GM23338 (cell line): ENCODE results near the gene SCYGR2. TPM values are rescaled to one million over a fixed set of nuclear protein-coding genes. Genes with fewer than 3 reads are reported as not detected.

ENCODE experiments used
- ATAC-seq: fragments of 200-7000 bp; cut with Tn5 transposase; 3 replicates; pipeline ENCODE4 v1.9.1; 2020
- DNase-seq: peaks from one replicate; pipeline ENCODE4 v3.0.0-alpha.2; 2015; ENCODE audit warnings: low spot score
- H2AFZ ChIP-seq: fragments of 200-600 bp; sonication (generic); 2 replicates; pipeline ENCODE4 v1.8.0; 2016; ENCODE audit warnings: antibody characterized with exemption, mild to moderate bottlenecking, moderate library complexity
- H3F3A ChIP-seq: fragments of 200-600 bp; sonication (generic); replicated peaks from 2 replicates; pipeline ENCODE4 v1.8.0; 2017; ENCODE audit warnings: antibody characterized with exemption, mixed run types, low read depth
- H3K27ac ChIP-seq: fragments of 200-600 bp; sonication (generic); 2 replicates; pipeline ENCODE4 v1.6.1; 2016; ENCODE audit warnings: low read depth
- H3K27me3 ChIP-seq: fragments of 200-600 bp; sonication (generic); 2 replicates; pipeline ENCODE4 v1.8.0; 2016; ENCODE audit warnings: mild to moderate bottlenecking, mixed run types, moderate library complexity; ENCODE audit not compliant: insufficient read depth
- H3K36me3 ChIP-seq: fragments of 200-600 bp; sonication (generic); 2 replicates; pipeline ENCODE4 v1.8.0; 2016; ENCODE audit warnings: mild to moderate bottlenecking; ENCODE audit not compliant: insufficient read depth
- H3K4me1 ChIP-seq: fragments of 200-600 bp; sonication (generic); 2 replicates; pipeline ENCODE4 v1.8.0; 2016; ENCODE audit warnings: mild to moderate bottlenecking, moderate library complexity; ENCODE audit not compliant: insufficient read depth
- H3K4me2 ChIP-seq: fragments of 200-600 bp; sonication (generic); 2 replicates; pipeline ENCODE4 v1.7.1; 2017; ENCODE audit warnings: mixed run types
- H3K4me3 ChIP-seq: fragments of 200-600 bp; sonication (generic); 2 replicates; pipeline ENCODE4 v1.6.1; 2016; ENCODE audit warnings: mixed run types
- H3K79me2 ChIP-seq: fragments of 200-600 bp; sonication (generic); replicated peaks from 2 replicates; pipeline ENCODE4 v1.8.0; 2017; ENCODE audit warnings: mild to moderate bottlenecking; ENCODE audit not compliant: insufficient read depth
- H3K9me2 ChIP-seq: fragments of 200-600 bp; sonication (generic); 2 replicates; pipeline ENCODE4 v1.8.0; 2017; ENCODE audit not compliant: insufficient read depth
- H4K20me1 ChIP-seq: fragments of 200-600 bp; sonication (generic); replicated peaks from 2 replicates; pipeline ENCODE4 v1.8.0; 2017; ENCODE audit warnings: mild to moderate bottlenecking; ENCODE audit not compliant: insufficient read depth
- H3K27ac Mint-ChIP-seq: 2 replicates; pipeline ENCODE4 v1.8.0; 2020; ENCODE audit warnings: inconsistent platforms, mild to moderate bottlenecking, moderate library complexity, mixed read lengths
- H3K27me3 Mint-ChIP-seq: 3 replicates; pipeline ENCODE4 v1.8.0; 2022; ENCODE audit warnings: low read depth, mild to moderate bottlenecking, moderate library complexity, mixed read lengths, inconsistent platforms; ENCODE audit not compliant: insufficient read depth, poor library complexity
- H3K36me3 Mint-ChIP-seq: 3 replicates; pipeline ENCODE4 v1.8.0; 2021; ENCODE audit warnings: low read depth, mild to moderate bottlenecking, inconsistent platforms, moderate library complexity, mixed read lengths
- H3K4me1 Mint-ChIP-seq: 3 replicates; pipeline ENCODE4 v1.8.0; 2020; ENCODE audit warnings: mild to moderate bottlenecking, inconsistent platforms, mixed read lengths
- H3K4me3 Mint-ChIP-seq: 3 replicates; pipeline ENCODE4 v1.8.0; 2021; ENCODE audit warnings: moderate library complexity, mild to moderate bottlenecking, inconsistent platforms, mixed read lengths
- H3K9me3 Mint-ChIP-seq: 3 replicates; pipeline ENCODE4 v1.8.0; 2020; ENCODE audit warnings: moderate library complexity, mild to moderate bottlenecking, inconsistent platforms, mixed read lengths
- CREB1 ChIP-seq: fragments of 250-450 bp; sonication (Bioruptor Pico); IDR thresholded peaks from 2 replicates; pipeline ENCODE4 v1.5.0; 2020; ENCODE audit warnings: low read depth, mild to moderate bottlenecking, moderate library complexity
- ETS1 ChIP-seq: IDR thresholded peaks from 2 replicates; pipeline ENCODE4 v1.6.1; 2016; ENCODE audit warnings: antibody characterized with exemption
- EZH2 ChIP-seq: fragments of 200-600 bp; sonication (generic); IDR thresholded peaks from one replicate; pipeline ENCODE4 v1.8.0; 2017; ENCODE audit warnings: antibody characterized with exemption, mild to moderate bottlenecking, low read depth; ENCODE audit not compliant: unreplicated experiment
- POLR2AphosphoS5 ChIP-seq: IDR thresholded peaks from 2 replicates; pipeline ENCODE4 v1.6.1; 2016; ENCODE audit warnings: antibody characterized with exemption, low read depth
- STAT1 ChIP-seq: IDR thresholded peaks from one replicate; pipeline ENCODE4 v1.6.1; 2016; ENCODE audit warnings: antibody characterized with exemption; ENCODE audit not compliant: unreplicated experiment
- ZNF462 ChIP-seq: fragments of 250-450 bp; sonication (Bioruptor Pico); IDR thresholded peaks from 2 replicates; pipeline ENCODE4 v1.5.0; 2020; ENCODE audit warnings: mild to moderate bottlenecking, moderate library complexity
- polyA plus RNA-seq: library from polyadenylated mRNA; unstranded; fragments of >200 nt; fragmentation: Nextera tagmentation; extraction: Ambion mirVana; gene quantifications from 2 replicates; pipeline ENCODE4 v1.2.1, GENCODE V29; 2016
- total RNA-seq: library from RNA; depleted of rRNA; stranded (reverse); fragments of >200 nt; shearing (Covaris generic); gene quantifications from 2 replicates; pipeline ENCODE4 v1.2.3, GENCODE V29; 2014
- TF ChIP-seq, protein P1 (sequence below), 2 experiments: fragments of 200-600 bp in 1 of 2; sonication (generic) in 1 of 2; conservative IDR thresholded peaks; 2 replicates each; pipeline versions ENCODE4 v1.5.1 to v1.6.1; 2016 to 2017; ENCODE audit warnings: antibody characterized with exemption in 2 of 2, low read depth in 2 of 2, mild to moderate bottlenecking in 2 of 2, moderate library complexity in 1 of 2

Gene SCYGR2
- total and polyA plus RNA-seq, 2 experiments from 2014 or later, result not detected

DNA sequence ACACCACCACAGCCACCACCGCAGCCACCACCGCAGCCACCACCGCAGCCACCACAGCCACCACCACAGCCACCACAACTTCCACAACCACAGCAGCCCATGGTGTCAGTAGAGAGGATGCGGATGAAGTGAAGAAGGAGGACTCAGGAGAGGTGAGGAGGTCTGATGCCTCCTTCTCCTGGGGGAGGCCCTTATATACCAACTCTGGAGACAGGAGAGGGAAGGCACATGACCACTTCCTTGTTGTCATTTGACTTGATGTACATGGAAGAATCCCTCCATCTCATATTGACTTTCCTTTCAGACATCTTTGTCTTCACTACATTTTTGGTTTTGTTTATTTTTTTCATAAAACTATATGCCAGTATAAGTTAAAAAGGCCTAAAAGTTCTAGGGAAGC, 16.0 kb downstream of the SCYGR2 start, which contains the start of gene SCYGR3 (continued):
- TF ChIP-seq ZNF462 (CRISPR knock-in tag), result no peak
- TF ChIP-seq CREB1 (CRISPR knock-in tag), result no peak
- TF ChIP-seq EZH2, result no peak
- TF ChIP-seq, protein P1, sequence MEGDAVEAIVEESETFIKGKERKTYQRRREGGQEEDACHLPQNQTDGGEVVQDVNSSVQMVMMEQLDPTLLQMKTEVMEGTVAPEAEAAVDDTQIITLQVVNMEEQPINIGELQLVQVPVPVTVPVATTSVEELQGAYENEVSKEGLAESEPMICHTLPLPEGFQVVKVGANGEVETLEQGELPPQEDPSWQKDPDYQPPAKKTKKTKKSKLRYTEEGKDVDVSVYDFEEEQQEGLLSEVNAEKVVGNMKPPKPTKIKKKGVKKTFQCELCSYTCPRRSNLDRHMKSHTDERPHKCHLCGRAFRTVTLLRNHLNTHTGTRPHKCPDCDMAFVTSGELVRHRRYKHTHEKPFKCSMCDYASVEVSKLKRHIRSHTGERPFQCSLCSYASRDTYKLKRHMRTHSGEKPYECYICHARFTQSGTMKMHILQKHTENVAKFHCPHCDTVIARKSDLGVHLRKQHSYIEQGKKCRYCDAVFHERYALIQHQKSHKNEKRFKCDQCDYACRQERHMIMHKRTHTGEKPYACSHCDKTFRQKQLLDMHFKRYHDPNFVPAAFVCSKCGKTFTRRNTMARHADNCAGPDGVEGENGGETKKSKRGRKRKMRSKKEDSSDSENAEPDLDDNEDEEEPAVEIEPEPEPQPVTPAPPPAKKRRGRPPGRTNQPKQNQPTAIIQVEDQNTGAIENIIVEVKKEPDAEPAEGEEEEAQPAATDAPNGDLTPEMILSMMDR (conservative IDR thresholded peaks at IDR 0.05; ENCODE audit: low read depth in 2 of 2), result no peak
- TF ChIP-seq ETS1, result no peak
- no peak for TF ChIP-seq POLR2AphosphoS5
- no peak for TF ChIP-seq STAT1

DNA sequence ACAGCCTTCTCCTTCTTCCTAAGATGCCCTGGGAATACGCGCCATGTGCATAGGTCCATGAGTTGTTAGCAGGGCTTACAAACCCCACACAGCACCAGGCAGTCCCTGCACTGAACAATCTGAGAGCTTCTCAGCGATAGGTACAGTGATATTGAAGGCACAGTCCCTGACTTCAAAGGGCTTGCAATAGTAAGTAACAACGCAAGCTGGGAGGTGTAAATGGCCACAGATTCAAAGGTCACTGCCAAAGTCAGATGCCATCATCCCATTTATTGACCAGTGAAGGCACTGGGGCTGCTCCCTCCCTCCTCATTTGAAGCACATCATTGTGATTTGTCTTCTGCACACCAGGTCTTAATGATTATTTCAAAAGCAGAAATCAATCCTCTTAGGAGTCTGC, 16.5 kb downstream of the SCYGR2 start:
- ATAC-seq, result no peak
- H3K27ac Mint-ChIP-seq, result no peak overlapping the region
- Histone ChIP-seq H3K27me3 (no peaks in the 10 kb centered on the region), H3K4me1 (peaks cover 7% of the 10 kb centered on the region; the same call in 1 of the 2 replicates), H2AFZ (no peak overlapping the region), H3K36me3 (no peaks in the 10 kb centered on the region), H3F3A (no peaks in the 10 kb centered on the region), H3K79me2 (no peaks in the 10 kb centered on the region), H3K4me2 (no peak overlapping the region), H3K9me2 (no peaks in the 10 kb centered on the region), H3K27ac (no peak overlapping the region), H4K20me1 (no peaks in the 10 kb centered on the region), H3K4me3 (no peak overlapping the region)
- no peaks in the 10 kb centered on the region for H3K36me3 Mint-ChIP-seq
- H3K9me3 Mint-ChIP-seq, result no peaks in the 10 kb centered on the region
- H3K4me3 Mint-ChIP-seq, result no peak overlapping the region
- peaks cover 4% of the 10 kb centered on the region for H3K27me3 Mint-ChIP-seq
- H3K4me1 Mint-ChIP-seq, result peaks cover 17% of the 10 kb centered on the region
- DNase-seq, result no peak
- TF ChIP-seq ETS1, result no peak
